ENCODE measurements around the gene AUTS2. TPM values are rescaled to one million over a fixed set of nuclear protein-coding genes. Genes with fewer than 3 reads are reported as not detected.
A peak's percentile ranks its signal among the peaks of the same experiment; 100 is the strongest.

AUTS2 gene
- total and polyA plus RNA-seq, 2 of the 8 experiments (the other 6 are each of a cell fraction or from before 2014, with no cell fraction given), result 25.9 to 101 TPM

GRCh38 chr7:70703785-70704184 lies 1105.5 kb downstream of the AUTS2 start:
- FAIRE-seq, result no peak
- Histone ChIP-seq H3K9ac (replicated peaks in 1 of 4; ENCODE audit: extremely low read depth in 1 of 4, low read depth in 3 of 4, low read length in 3 of 4) (no peak overlapping the region), H3K14ac (ENCODE audit: insufficient read length) (no peak overlapping the region), H2BK5ac (ENCODE audit: low read depth, low read length) (peak overlapping the region; percentile 2; the same call in 1 of the 2 replicates), H2BK15ac (ENCODE audit: low read length) (no peak overlapping the region), H4K91ac (replicated peaks; ENCODE audit: insufficient read length, low read length) (no peak overlapping the region), H3K4ac (replicated peaks; ENCODE audit: insufficient read length, low read depth, low read length) (no peak overlapping the region), H2AFZ (ENCODE audit: low read length) (no peak overlapping the region), H3K4me3 (ENCODE audit: extremely low read depth in 1 of 4, insufficient read depth in 2 of 4, low read depth in 3 of 4, low read length in 4 of 4) (peak overlapping the region in 1 of 4 experiments; percentile 39; a peak in 2 of 8 replicates), H3K9me3 (ENCODE audit: insufficient read depth in 2 of 2, low read depth in 1 of 2, low read length in 1 of 2) (no peaks in the 10 kb centered on the region), H2BK12ac (ENCODE audit: low read depth, low read length) (peak overlapping the region; percentile 17; the same call in 1 of the 2 replicates), H2BK20ac (ENCODE audit: low read length) (0 out of 2 replicates have a peak overlapping the region, but pooled peaks have one; percentile 10), H3K79me2 (ENCODE audit: control insufficient read depth in 1 of 2, insufficient read depth in 2 of 2, low read length in 2 of 2) (peaks cover 38 to 93% of the 10 kb centered on the region in 2 experiments), H4K20me1 (replicated peaks in 1 of 2; ENCODE audit: control insufficient read depth in 1 of 2, insufficient read depth in 2 of 2, low read length in 2 of 2) (peaks cover 34 to 44% of the 10 kb centered on the region in 2 experiments), H2BK120ac (replicated peaks; ENCODE audit: low read depth, low read length) (no peak overlapping the region), H4K5ac (ENCODE audit: insufficient read length, low read depth, low read length) (peak overlapping the region; percentile 41), H2AK5ac (ENCODE audit: low read depth, low read length) (no peak overlapping the region), H3K4me1 (replicated peaks in 1 of 4; ENCODE audit: control insufficient read depth in 3 of 4, insufficient read depth in 4 of 4, low read length in 3 of 4) (peaks cover 24 to 70% (median 53%) of the 10 kb centered on the region in 4 experiments), H3K23ac (ENCODE audit: insufficient read length) (no peak overlapping the region), H3K36me3 (ENCODE audit: control insufficient read depth in 2 of 4, insufficient read depth in 4 of 4, low read length in 3 of 4) (peaks cover 5 to 59% (median 12%) of the 10 kb centered on the region in 4 experiments; a peak in 6 of 8 replicates), H4K8ac (ENCODE audit: extremely low read depth, insufficient read depth, low read length) (no peak overlapping the region), H3K79me1 (ENCODE audit: low read depth, low read length) (peaks cover 15% of the 10 kb centered on the region; the same call in 1 of the 2 replicates), H3K56ac (replicated peaks; ENCODE audit: insufficient read length, low read depth, low read length) (no peak overlapping the region), H3K4me2 (ENCODE audit: insufficient read depth in 1 of 2, low read depth in 2 of 2, low read length in 2 of 2) (peak overlapping the region; percentile 51 to 76), H3K27ac (ENCODE audit: low read depth, low read length) (no peak overlapping the region), H3K27me3 (replicated peaks in 1 of 4; ENCODE audit: control insufficient read depth in 3 of 4, extremely low read depth in 1 of 4, insufficient read depth in 3 of 4, low read length in 3 of 4) (no peaks in the 10 kb centered on the region), H3K23me2 (ENCODE audit: low read depth, low read length) (no peaks in the 10 kb centered on the region; the same call in 1 of the 2 replicates), H3K18ac (ENCODE audit: extremely low read depth, low read length) (no peak overlapping the region; the same call in 1 of the 2 replicates)
- ChIA-PET CTCF (ENCODE audit: partially characterized antibody) (interaction anchor here (1.0 to 2.4 kb wide), 4 partner anchors 10 to 99 kb away, joined by 3 to 13 read pairs (median 4); no protein-coding TSS in a partner anchor), POLR2A (ENCODE audit: partially characterized antibody) (interaction anchor here (1.3 to 4.2 kb wide), 3 partner anchors 9 to 104 kb away, joined by 3 to 21 read pairs (median 6); no protein-coding TSS in a partner anchor)
- 35% methylated on average over 4 of the region's 4 CpGs; no CpG with 5 or more reads in 1 of the 2 experiments for WGBS, 2 experiments (ENCODE audit: extremely low coverage in 1 of 2, insufficient coverage in 1 of 2, insufficient read length in 1 of 2, insufficient replicate concordance in 2 of 2, low coverage in 1 of 2, low lambda C conversion rate in 2 of 2, missing lambda C conversion rate in 1 of 2)
- DNase-seq (ENCODE audit: low read depth in 1 of 2, low spot score in 2 of 2), result no peak
- TF ChIP-seq CEBPB (IDR thresholded peaks at IDR 0.05; ENCODE audit: low read depth, low read length) (0 out of 2 replicates have a peak, but pooled peaks have one; percentile 8), ZNF274 (IDR thresholded peaks at IDR 0.05; ENCODE audit: borderline replicate concordance, extremely low read depth, low read length) (no peak), POU5F1 (IDR thresholded peaks at IDR 0.05; ENCODE audit: low read depth, low read length) (peak; percentile 71), KDM5A (IDR thresholded peaks at IDR 0.05; ENCODE audit: low read length) (no peak), NANOG (IDR thresholded peaks at IDR 0.05; ENCODE audit: insufficient read depth, low read depth, low read length, poor library complexity, severe bottlenecking) (peak; percentile 78)
